Measurements from ENCODE around the gene ALPL.

ALPL gene

GRCh38 chr1:21584096-21584495 is 74.9 kb downstream of the ALPL start:
- FAIRE-seq = no peak

GRCh38 chr1:21585037-21585436 is 75.8 kb downstream of the ALPL start:
- FAIRE-seq = no peak

- FAIRE-seq = no peak
Observed at GRCh38 chr1:21586222-21586621, 77.0 kb downstream of the ALPL start.

- FAIRE-seq = no peak
Observed at GRCh38 chr1:21586846-21587601, 77.8 kb downstream of the ALPL start.

GRCh38 chr1:21587602-21587953 is 78.4 kb downstream of the ALPL start:
- no peak for FAIRE-seq

- FAIRE-seq = no peak
Observed at GRCh38 chr1:21589618-21590017, 80.4 kb downstream of the ALPL start.

GRCh38 chr1:21590126-21590880 is 81.1 kb downstream of the ALPL start:
- FAIRE-seq = no peak

GRCh38 chr1:21590934-21591333 is 81.7 kb downstream of the ALPL start:
- FAIRE-seq = no peak

GRCh38 chr1:21592086-21592865 is 83.1 kb downstream of the ALPL start:
- FAIRE-seq = no peak

- no peak for FAIRE-seq
Observed at GRCh38 chr1:21593231-21593630, 84.0 kb downstream of the ALPL start.

GRCh38 chr1:21594501-21594900 is 85.3 kb downstream of the ALPL start:
- FAIRE-seq = no peak

GRCh38 chr1:21594935-21595897 is 86.0 kb downstream of the ALPL start:
- no peak for FAIRE-seq

GRCh38 chr1:21596174-21596573 is 87.0 kb downstream of the ALPL start:
- FAIRE-seq = no peak

GRCh38 chr1:21596628-21597027 is 87.4 kb downstream of the ALPL start:
- FAIRE-seq = no peak

- no peak for FAIRE-seq
Observed at GRCh38 chr1:21597753-21598152, 88.5 kb downstream of the ALPL start.

- FAIRE-seq = no peak
Observed at GRCh38 chr1:21598417-21598816, 89.2 kb downstream of the ALPL start.

GRCh38 chr1:21598904-21599303 is 89.7 kb downstream of the ALPL start:
- FAIRE-seq = no peak

- FAIRE-seq = no peak
Observed at GRCh38 chr1:21599402-21599801, 90.2 kb downstream of the ALPL start.

GRCh38 chr1:21601278-21602048 is 92.2 kb downstream of the ALPL start:
- no peak for FAIRE-seq

GRCh38 chr1:21603177-21604138 is 94.2 kb downstream of the ALPL start:
- no peak for FAIRE-seq
